ENCODE data around the gene GET4. TPM values are rescaled to one million over a fixed set of nuclear protein-coding genes. Genes with fewer than 3 reads are reported as not detected.
A peak's percentile ranks its signal among the peaks of the same experiment; 100 is the strongest.
"Not testable (repeated sequence)": the region's sequence is repeated elsewhere in the genome, so short reads cannot be mapped to it uniquely, and the experiment has no call there.

GET4 gene
- total and polyA plus RNA-seq, 5 donors = 20.1 to 23.6 (median 22.2) TPM

DNA sequence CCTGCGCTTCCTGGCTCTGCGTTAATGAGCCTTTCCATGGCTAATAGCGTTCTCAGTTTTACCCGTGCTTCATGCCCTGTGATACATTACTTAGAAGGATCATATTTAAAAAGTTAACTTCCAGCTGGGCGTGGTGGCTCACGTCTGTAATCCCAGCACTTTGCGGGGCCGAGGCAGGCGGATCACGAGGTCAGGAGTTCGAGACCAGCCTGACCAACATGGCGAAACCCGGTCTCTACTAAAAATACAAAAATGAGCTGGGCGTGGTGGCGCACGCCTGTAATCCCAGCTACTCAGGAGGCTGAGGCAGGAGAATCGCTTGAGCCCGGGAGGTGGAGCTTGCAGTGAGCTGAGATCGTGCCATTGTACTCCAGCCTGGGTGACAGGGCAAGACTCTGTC, 3.7 kb upstream of the GET4 start:
- not testable (repeated sequence) for H3K27me3 ChIP-seq (ENCODE audit: control insufficient read depth, insufficient read depth); ATAC-seq; H3K9me3 ChIP-seq (ENCODE audit: control insufficient read depth, low read length); H3K27ac ChIP-seq (ENCODE audit: low read length); H3K4me1 ChIP-seq (ENCODE audit: control insufficient read depth, insufficient read depth, low read length); H3K4me3 ChIP-seq (ENCODE audit: low read length)
- peak in 1 of 3 donors; percentile 55 for DNase-seq
- 91% methylated on average over 19 of the region's 19 CpGs for WGBS
- intact Hi-C loops (cut with DNase I) = loop anchor here (5.0 to 10.0 kb wide), 6 partner anchors 35 to 548 kb away; no protein-coding TSS in a partner anchor

- Histone ChIP-seq H3K4me1 (ENCODE audit: control insufficient read depth, insufficient read depth, low read length) (peaks cover 7% of the 10 kb centered on the region), H3K4me3 (ENCODE audit: low read length) (no peak overlapping the region), H3K27ac (ENCODE audit: low read length) (peak overlapping the region; percentile 64), H3K9me3 (ENCODE audit: control insufficient read depth, low read length) (no peaks in the 10 kb centered on the region), H3K27me3 (ENCODE audit: control insufficient read depth, insufficient read depth) (no peaks in the 10 kb centered on the region)
- WGBS = 27% methylated on average over 18 of the region's 18 CpGs
- ATAC-seq = peak; percentile 36 to 42
- intact Hi-C loops (cut with DNase I) = loop anchor here (5.0 to 10.0 kb wide), 6 partner anchors 36 to 549 kb away; no protein-coding TSS in a partner anchor
- peak; percentile 84 to 93 (median 90) for DNase-seq
Observed at GRCh38 chr7:873367-874002, 2.9 kb upstream of the GET4 start.

DNA sequence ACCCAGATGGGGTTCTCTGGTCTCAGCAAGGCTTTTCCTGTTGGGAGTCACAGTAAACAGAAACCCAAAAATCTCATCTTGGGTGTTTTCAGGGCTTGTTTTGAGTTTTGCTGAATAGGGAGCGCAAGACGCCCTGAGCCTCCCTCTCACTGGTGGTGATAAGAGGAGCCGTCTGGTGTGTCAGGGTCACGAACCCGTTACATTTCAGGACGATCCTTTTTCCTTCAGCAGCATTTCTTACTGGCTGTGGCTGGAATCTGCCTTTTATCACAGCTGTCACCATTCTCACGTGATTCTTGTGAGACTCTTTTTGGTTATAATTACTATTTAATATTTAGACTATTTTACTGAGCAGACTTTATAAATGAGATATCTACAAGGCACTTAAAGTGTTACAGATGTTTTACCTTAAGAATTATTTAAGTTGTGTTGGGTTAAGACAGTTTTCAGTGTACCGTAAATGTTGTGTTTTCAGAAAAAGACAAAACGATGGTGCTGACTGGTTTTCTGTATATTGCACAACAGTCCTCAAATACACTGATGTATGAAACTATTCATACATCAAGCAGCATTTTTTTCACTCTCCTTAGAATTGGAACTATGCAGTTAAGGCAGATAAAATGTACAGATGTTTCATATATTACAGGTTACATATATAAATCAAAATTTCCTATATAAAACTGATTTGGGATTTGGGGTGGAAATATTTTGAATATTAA, 2.2 kb upstream of the GET4 start:
- WGBS = 52% methylated on average over 9 of the region's 9 CpGs
- no peak for ATAC-seq
- Histone ChIP-seq H3K4me1 (ENCODE audit: control insufficient read depth, insufficient read depth, low read length) (peaks cover 7% of the 10 kb centered on the region), H3K4me3 (ENCODE audit: low read length) (no peak overlapping the region), H3K27me3 (ENCODE audit: control insufficient read depth, insufficient read depth) (no peaks in the 10 kb centered on the region), H3K27ac (ENCODE audit: low read length) (peak overlapping the region; percentile 64), H3K9me3 (ENCODE audit: control insufficient read depth, low read length) (no peaks in the 10 kb centered on the region)
- DNase-seq = peak in 1 of 3 donors; percentile 16
- intact Hi-C loops (cut with DNase I) = loop anchor here (5.0 to 10.0 kb wide), 6 partner anchors 37 to 549 kb away; no protein-coding TSS in a partner anchor

DNA sequence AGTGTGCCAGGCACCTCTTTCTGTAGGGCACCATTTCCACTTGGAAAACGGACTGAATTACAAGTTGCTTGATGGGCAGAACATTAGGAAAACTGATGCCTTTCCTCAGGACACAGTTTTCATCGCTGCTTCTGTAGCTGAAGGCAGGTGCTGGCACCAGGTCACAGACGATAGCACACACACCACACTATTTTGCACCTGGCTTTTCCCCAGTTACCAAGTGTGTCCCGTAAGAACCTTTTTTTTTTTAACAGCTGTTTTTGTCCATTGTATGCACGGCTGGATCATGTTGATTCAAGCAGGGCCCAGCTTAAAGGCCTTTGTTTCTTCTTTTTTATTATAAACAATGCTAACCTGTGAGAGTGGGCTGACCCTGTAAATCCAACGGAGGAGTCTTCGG, 1.3 kb upstream of the GET4 start:
- H3K4me1 ChIP-seq (ENCODE audit: control insufficient read depth, insufficient read depth, low read length) = peaks cover 7% of the 10 kb centered on the region
- no peaks in the 10 kb centered on the region for H3K27me3 ChIP-seq (ENCODE audit: control insufficient read depth, insufficient read depth)
- no peak overlapping the region for H3K4me3 ChIP-seq (ENCODE audit: low read length)
- intact Hi-C loops (cut with DNase I) = loop anchor here in 3 of 4 donors (5.0 to 10.0 kb wide), 4 partner anchors 50 to 550 kb away; no protein-coding TSS in a partner anchor
- no peak for DNase-seq
- no peaks in the 10 kb centered on the region for H3K9me3 ChIP-seq (ENCODE audit: control insufficient read depth, low read length)
- no peak overlapping the region for H3K27ac ChIP-seq (ENCODE audit: low read length)
- ATAC-seq = no peak
- 82% methylated on average over 7 of the region's 7 CpGs for WGBS

DNA sequence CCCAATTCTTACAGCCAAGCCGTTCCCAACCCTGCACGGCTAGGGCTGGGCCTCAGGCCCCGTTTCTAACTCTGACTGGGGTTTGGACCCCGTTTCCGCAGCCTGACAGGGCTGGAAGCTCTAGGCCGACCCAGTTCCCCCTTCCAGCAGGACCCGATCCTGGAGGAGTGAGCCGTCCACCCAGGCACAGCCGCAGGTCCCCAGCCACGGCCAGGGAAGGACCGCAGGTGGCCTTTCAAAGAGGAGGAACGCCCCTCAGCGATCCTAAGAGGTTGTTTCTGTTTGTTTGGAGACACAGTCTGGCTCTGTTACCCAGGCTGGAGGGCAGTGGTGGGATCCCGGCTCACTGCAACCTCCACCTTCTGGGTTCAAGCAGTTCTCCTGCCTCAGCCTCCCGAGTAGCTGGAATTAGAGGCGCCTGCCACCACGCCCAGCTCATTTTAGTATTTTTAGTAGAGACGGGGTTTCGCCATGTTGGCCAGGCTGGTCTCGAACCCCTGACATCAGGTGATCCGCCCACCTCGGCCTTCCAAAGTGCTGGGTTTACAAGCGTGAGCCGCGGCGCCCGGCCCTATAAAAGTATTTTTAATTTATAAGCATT, 778 bp upstream of the GET4 start:
- DNase-seq (peak in 2 of 3 donors; percentile 69 to 75), ATAC-seq (peak; percentile 5)
- Histone ChIP-seq H3K4me3 (ENCODE audit: low read length) (no peak overlapping the region), H3K4me1 (ENCODE audit: control insufficient read depth, insufficient read depth, low read length) (peaks cover 7% of the 10 kb centered on the region), H3K9me3 (ENCODE audit: control insufficient read depth, low read length) (no peaks in the 10 kb centered on the region), H3K27ac (ENCODE audit: low read length) (peak overlapping the region; percentile 27), H3K27me3 (ENCODE audit: control insufficient read depth, insufficient read depth) (no peaks in the 10 kb centered on the region)
- WGBS = 74% methylated on average over 27 of the region's 27 CpGs
- intact Hi-C loops (cut with DNase I) = loop anchor here in 3 of 4 donors (5.0 to 10.0 kb wide), 4 partner anchors 51 to 551 kb away; no protein-coding TSS in a partner anchor

- ATAC-seq (peak in 1 of 2 donors; percentile 24), DNase-seq (no peak)
- H3K9me3 ChIP-seq (ENCODE audit: control insufficient read depth, low read length) = no peaks in the 10 kb centered on the region
- H3K4me3 ChIP-seq (ENCODE audit: low read length) = peak overlapping the region; percentile 87
- peaks cover 5% of the 10 kb centered on the region for H3K4me1 ChIP-seq (ENCODE audit: control insufficient read depth, insufficient read depth, low read length)
- H3K27me3 ChIP-seq (ENCODE audit: control insufficient read depth, insufficient read depth) = no peaks in the 10 kb centered on the region
- intact Hi-C loops (cut with DNase I) = loop anchor here in 3 of 4 donors (5.0 to 10.0 kb wide), 4 partner anchors 52 to 552 kb away; no protein-coding TSS in a partner anchor
- H3K27ac ChIP-seq (ENCODE audit: low read length) = peak overlapping the region; percentile 81
- under 1% methylated on average over 26 of the region's 26 CpGs for WGBS
Observed at GRCh38 chr7:876972-877311, 588 bp downstream of the GET4 start.

DNA sequence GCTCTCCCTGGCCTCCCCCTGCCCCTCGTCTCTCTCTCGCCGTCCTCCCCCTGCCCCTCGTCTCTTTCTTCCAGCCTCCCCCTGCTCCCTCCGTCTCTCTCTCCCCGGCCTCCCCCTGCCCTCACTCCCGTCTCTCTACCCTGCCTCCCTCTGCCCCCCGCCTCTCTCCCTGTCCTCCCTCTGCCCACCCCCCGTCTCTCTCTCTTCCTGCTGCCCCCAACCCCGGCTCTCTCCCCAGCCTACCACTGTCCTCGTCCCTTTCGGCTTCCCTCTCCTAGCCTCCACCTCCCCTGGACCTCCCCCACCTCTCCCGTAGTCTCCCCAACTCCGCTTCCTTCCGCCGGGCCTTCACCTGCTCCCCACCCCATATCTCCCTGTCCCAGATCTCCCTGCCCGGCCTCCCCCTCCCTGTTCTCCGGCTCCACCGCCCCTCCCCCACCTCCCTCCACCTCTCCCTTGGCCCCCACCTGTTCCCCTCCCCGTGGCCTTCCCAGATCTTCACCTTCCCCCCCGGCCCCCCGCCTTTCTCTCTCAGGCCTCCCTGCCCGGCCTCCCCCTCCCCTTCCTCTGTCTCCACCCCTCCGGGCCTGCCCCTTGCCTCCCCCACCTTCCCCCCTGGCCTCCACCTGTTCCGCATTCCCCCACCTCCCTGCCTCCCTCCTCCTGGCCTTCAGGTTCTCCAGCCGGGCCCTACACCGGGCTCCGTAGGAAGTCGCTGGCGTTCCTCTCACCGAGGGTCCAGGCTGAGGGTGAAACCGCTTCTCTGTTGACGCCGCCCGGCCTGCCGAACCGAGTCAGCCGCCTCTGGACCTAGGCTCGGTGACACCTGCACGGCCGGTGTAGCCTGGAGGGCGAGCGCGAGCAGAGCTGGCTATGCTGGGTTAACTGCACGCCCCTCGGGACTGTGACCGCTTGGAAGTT, 1.2 kb downstream of the GET4 start:
- Histone ChIP-seq H3K4me1 (ENCODE audit: control insufficient read depth, insufficient read depth, low read length) (peaks cover 2% of the 10 kb centered on the region), H3K4me3 (ENCODE audit: low read length) (peak overlapping the region; percentile 87), H3K27ac (ENCODE audit: low read length) (peak overlapping the region; percentile 81), H3K9me3 (ENCODE audit: control insufficient read depth, low read length) (no peaks in the 10 kb centered on the region), H3K27me3 (ENCODE audit: control insufficient read depth, insufficient read depth) (no peaks in the 10 kb centered on the region)
- no peak for ATAC-seq
- intact Hi-C loops (cut with DNase I) = loop anchor here in 3 of 4 donors (5.0 to 10.0 kb wide), 4 partner anchors 53 to 553 kb away; no protein-coding TSS in a partner anchor
- WGBS = 23% methylated on average over 47 of the region's 47 CpGs
- peak in 2 of 3 donors; percentile 70 to 72 for DNase-seq

GRCh38 chr7:879093-879492, 2.7 kb downstream of the GET4 start:
- Histone ChIP-seq H3K27ac (ENCODE audit: low read length) (no peak overlapping the region), H3K27me3 (ENCODE audit: control insufficient read depth, insufficient read depth) (no peaks in the 10 kb centered on the region), H3K4me3 (ENCODE audit: low read length) (no peak overlapping the region), H3K9me3 (ENCODE audit: control insufficient read depth, low read length) (no peaks in the 10 kb centered on the region), H3K4me1 (ENCODE audit: control insufficient read depth, insufficient read depth, low read length) (peaks cover 4% of the 10 kb centered on the region)
- ATAC-seq (no peak), DNase-seq (peak in 1 of 3 donors; percentile 53)
- 88% methylated on average over 15 of the region's 15 CpGs for WGBS
- intact Hi-C loops (cut with DNase I) = loop anchor here in 3 of 4 donors (5.0 to 10.0 kb wide), 4 partner anchors 54 to 554 kb away; no protein-coding TSS in a partner anchor

- H3K4me1 ChIP-seq (ENCODE audit: control insufficient read depth, insufficient read depth, low read length) = peaks cover 4% of the 10 kb centered on the region
- no peak overlapping the region for H3K27ac ChIP-seq (ENCODE audit: low read length)
- ATAC-seq = no peak
Observed at GRCh38 chr7:879706-880105, 3.4 kb downstream of the GET4 start.

GRCh38 chr7:880450-880849, 4.1 kb downstream of the GET4 start:
- DNase-seq (peak in 2 of 3 donors; percentile 51 to 58), ATAC-seq (no peak)
- Histone ChIP-seq H3K27ac (ENCODE audit: low read length) (peak overlapping the region; percentile 38), H3K4me1 (ENCODE audit: control insufficient read depth, insufficient read depth, low read length) (peaks cover 4% of the 10 kb centered on the region), H3K9me3 (ENCODE audit: control insufficient read depth, low read length) (no peaks in the 10 kb centered on the region), H3K4me3 (ENCODE audit: low read length) (no peak overlapping the region), H3K27me3 (ENCODE audit: control insufficient read depth, insufficient read depth) (no peaks in the 10 kb centered on the region)
- 71% methylated on average over 15 of the region's 15 CpGs for WGBS
- intact Hi-C loops (cut with DNase I) = no loop called here

More at GRCh38 chr7:879706-880105, 3.4 kb downstream of the GET4 start:
- Histone ChIP-seq H3K27me3 (ENCODE audit: control insufficient read depth, insufficient read depth) (no peaks in the 10 kb centered on the region), H3K4me3 (ENCODE audit: low read length) (no peak overlapping the region), H3K9me3 (ENCODE audit: control insufficient read depth, low read length) (no peaks in the 10 kb centered on the region)
- intact Hi-C loops (cut with DNase I) = loop anchor here in 3 of 4 donors (5.0 to 10.0 kb wide), 4 partner anchors 55 to 555 kb away; no protein-coding TSS in a partner anchor
- DNase-seq = peak in 1 of 3 donors; percentile 25
- whole genome bisulfite sequencing = 73% methylated on average over 14 of the region's 14 CpGs
